ENCODE measurements around the gene GALNT3. TPM values are rescaled to one million over a fixed set of nuclear protein-coding genes. Genes with fewer than 3 reads are reported as not detected.

The GALNT3 gene
- total and polyA plus RNA-seq, 2 of the 8 experiments (the other 6 are each of a cell fraction or from before 2014, with no cell fraction given) = 3.4 to 23.6 TPM

- no peak for TF ChIP-seq CEBPB (IDR thresholded peaks at IDR 0.05; ENCODE audit: low read depth, low read length)
- no peak for TF ChIP-seq RXRA (IDR thresholded peaks at IDR 0.05; ENCODE audit: insufficient read depth, low read depth, low read length)
- TF ChIP-seq, protein P1, sequence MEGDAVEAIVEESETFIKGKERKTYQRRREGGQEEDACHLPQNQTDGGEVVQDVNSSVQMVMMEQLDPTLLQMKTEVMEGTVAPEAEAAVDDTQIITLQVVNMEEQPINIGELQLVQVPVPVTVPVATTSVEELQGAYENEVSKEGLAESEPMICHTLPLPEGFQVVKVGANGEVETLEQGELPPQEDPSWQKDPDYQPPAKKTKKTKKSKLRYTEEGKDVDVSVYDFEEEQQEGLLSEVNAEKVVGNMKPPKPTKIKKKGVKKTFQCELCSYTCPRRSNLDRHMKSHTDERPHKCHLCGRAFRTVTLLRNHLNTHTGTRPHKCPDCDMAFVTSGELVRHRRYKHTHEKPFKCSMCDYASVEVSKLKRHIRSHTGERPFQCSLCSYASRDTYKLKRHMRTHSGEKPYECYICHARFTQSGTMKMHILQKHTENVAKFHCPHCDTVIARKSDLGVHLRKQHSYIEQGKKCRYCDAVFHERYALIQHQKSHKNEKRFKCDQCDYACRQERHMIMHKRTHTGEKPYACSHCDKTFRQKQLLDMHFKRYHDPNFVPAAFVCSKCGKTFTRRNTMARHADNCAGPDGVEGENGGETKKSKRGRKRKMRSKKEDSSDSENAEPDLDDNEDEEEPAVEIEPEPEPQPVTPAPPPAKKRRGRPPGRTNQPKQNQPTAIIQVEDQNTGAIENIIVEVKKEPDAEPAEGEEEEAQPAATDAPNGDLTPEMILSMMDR (IDR thresholded peaks at IDR 0.05; ENCODE audit: control extremely low read depth in 1 of 3, insufficient read depth in 1 of 3, low read depth in 1 of 3, low read length in 3 of 3) = no peak
- TF ChIP-seq SAP30 (IDR thresholded peaks at IDR 0.05; ENCODE audit: insufficient read depth, insufficient replicate concordance, low read length) = no peak
These were observed 78.0 kb downstream of the GALNT3 start (continued) for GRCh38 chr2:165716091-165716490.
